Mucosa of descending colon (tissue), 3 donors: ENCODE measurements around the gene NF1. TPM values are rescaled to one million over a fixed set of nuclear protein-coding genes. Genes with fewer than 3 reads are reported as not detected.

Experiments
- ATAC-seq: fragments of 200-7000 bp; cut with Tn5 transposase; one replicate; pipeline ENCODE4 v1.9.1; 2020; ENCODE audit warnings: mild to moderate bottlenecking, moderate library complexity
- DNase-seq, 3 donors: peaks; one replicate each; pipeline ENCODE4 v3.0.0-alpha.2; 2020
- H3K36me3 ChIP-seq: fragments of 200-600 bp; one replicate; pipeline ENCODE4 v1.8.0; 2021; ENCODE audit warnings: low read depth, mild to moderate bottlenecking
- H3K4me1 ChIP-seq: fragments of 200-600 bp; one replicate; pipeline ENCODE4 v1.8.0; 2021; ENCODE audit warnings: low read depth, mild to moderate bottlenecking
- H3K4me3 ChIP-seq: fragments of 200-600 bp; one replicate; pipeline ENCODE4 v1.8.0; 2021; ENCODE audit warnings: mild to moderate bottlenecking
- H3K9me3 ChIP-seq: fragments of 200-600 bp; one replicate; pipeline ENCODE4 v1.8.0; 2021; ENCODE audit warnings: mild to moderate bottlenecking
- intact Hi-C, 2 donors: fragments of 100-400 bp; cut with DNase I in 1 of 2; cut with micrococcal nuclease in 1 of 2; formaldehyde crosslinking; loops; one replicate each; pipeline versions ENCODE4 v1.11.0 to v1.11.1; 2022; cut with DNase I, micrococcal nuclease
- total RNA-seq, 3 donors: library from RNA; stranded (reverse); fragmentation: NEBNext Ultra II Directional in 2 of 3; extraction: Animal tissue kit (Norgen Biotek cat#: 25700) in 2 of 3; gene quantifications; one replicate each; pipeline versions ENCODE4 v1.2.1 to v1.2.4, GENCODE V29; 2021 to 2023
- TF ChIP-seq, protein P1 (sequence below): fragments of 200-600 bp; IDR thresholded peaks from one replicate; pipeline ENCODE4 v1.8.0; 2022; ENCODE audit warnings: antibody characterized with exemption, mild to moderate bottlenecking
- donor health status: DM: no; HTN: no; CAD: no; lungs with moderate emphysema.
- donor health status: DM: no; HTN: no; CAD: no.
- donor health status: DM: no; HTN: yes; CAD: no.

The NF1 gene
- total RNA-seq, 3 donors from 2014 or later = 51.9 to 67.6 (median 52.4) TPM

DNA sequence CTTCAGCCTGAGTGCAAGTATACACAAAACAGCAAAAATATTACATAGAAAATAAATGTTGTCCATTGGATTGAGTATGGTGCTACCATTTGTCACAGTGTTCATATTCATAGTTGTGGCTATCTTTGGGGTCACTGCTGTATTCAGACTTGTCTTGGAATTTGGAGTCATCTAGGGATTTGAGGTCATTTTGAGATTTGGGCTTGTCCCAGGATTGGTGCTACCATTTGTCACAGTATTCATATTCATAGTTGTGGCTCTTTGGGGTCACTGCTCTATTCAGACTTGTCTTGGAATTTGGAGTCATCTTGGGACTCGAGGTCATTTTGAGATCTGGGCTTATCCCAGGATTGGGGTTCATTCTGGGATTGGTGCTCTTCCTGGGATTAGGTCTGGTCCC lies 177.5 kb downstream of the NF1 start:
- Histone ChIP-seq H3K4me1 (no peaks in the 10 kb centered on the region), H3K4me3 (no peak overlapping the region), H3K9me3 (no peaks in the 10 kb centered on the region), H3K36me3 (no peaks in the 10 kb centered on the region)
- TF ChIP-seq, protein P1, sequence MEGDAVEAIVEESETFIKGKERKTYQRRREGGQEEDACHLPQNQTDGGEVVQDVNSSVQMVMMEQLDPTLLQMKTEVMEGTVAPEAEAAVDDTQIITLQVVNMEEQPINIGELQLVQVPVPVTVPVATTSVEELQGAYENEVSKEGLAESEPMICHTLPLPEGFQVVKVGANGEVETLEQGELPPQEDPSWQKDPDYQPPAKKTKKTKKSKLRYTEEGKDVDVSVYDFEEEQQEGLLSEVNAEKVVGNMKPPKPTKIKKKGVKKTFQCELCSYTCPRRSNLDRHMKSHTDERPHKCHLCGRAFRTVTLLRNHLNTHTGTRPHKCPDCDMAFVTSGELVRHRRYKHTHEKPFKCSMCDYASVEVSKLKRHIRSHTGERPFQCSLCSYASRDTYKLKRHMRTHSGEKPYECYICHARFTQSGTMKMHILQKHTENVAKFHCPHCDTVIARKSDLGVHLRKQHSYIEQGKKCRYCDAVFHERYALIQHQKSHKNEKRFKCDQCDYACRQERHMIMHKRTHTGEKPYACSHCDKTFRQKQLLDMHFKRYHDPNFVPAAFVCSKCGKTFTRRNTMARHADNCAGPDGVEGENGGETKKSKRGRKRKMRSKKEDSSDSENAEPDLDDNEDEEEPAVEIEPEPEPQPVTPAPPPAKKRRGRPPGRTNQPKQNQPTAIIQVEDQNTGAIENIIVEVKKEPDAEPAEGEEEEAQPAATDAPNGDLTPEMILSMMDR = no peak
- DNase-seq (no peak), ATAC-seq (no peak)
- intact Hi-C loops = no loop called here

GRCh38 chr17:31272803-31273202 lies 178.0 kb downstream of the NF1 start:
- ATAC-seq = no peak

GRCh38 chr17:31273516-31273915 lies 178.7 kb downstream of the NF1 start:
- intact Hi-C loops = no loop called here
- ATAC-seq = no peak
- no peaks in the 10 kb centered on the region for H3K9me3 ChIP-seq
- TF ChIP-seq, protein P1 = no peak
- no peaks in the 10 kb centered on the region for H3K36me3 ChIP-seq
- DNase-seq = no peak
- H3K4me3 ChIP-seq = no peak overlapping the region
- no peaks in the 10 kb centered on the region for H3K4me1 ChIP-seq

More at GRCh38 chr17:31272803-31273202, 178.0 kb downstream of the NF1 start:
- no peak for DNase-seq
- H3K9me3 ChIP-seq = no peaks in the 10 kb centered on the region
- TF ChIP-seq, protein P1 = no peak
- intact Hi-C loops = no loop called here
- no peaks in the 10 kb centered on the region for H3K4me1 ChIP-seq
- H3K4me3 ChIP-seq = no peak overlapping the region
- H3K36me3 ChIP-seq = no peaks in the 10 kb centered on the region

DNA sequence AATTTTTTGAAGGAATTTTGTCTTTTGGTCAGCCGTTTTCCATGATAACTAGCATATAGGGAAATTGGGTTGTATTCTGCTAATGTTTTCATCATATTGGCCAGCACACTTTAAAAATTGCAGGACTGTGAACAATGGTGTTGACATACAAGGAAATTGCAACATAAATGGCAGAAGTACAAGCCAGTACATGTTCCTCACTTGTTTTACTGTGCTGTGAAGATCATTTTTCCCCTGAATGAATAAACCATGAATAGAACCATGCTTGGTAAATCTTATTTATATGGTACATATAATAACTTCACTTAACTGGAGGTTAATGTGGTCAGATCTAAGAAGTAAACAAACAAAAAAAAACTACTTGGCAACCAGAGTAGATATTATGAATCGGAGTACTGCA lies 179.5 kb downstream of the NF1 start:
- DNase-seq (no peak), ATAC-seq (peak; percentile 45)
- Histone ChIP-seq H3K4me1 (no peaks in the 10 kb centered on the region), H3K9me3 (no peaks in the 10 kb centered on the region), H3K4me3 (no peak overlapping the region), H3K36me3 (no peaks in the 10 kb centered on the region)
- TF ChIP-seq, protein P1 = no peak
- intact Hi-C loops = no loop called here

GRCh38 chr17:31275116-31275515 lies 180.3 kb downstream of the NF1 start:
- ATAC-seq (no peak), DNase-seq (no peak)
- no peak overlapping the region for H3K4me3 ChIP-seq
- no peaks in the 10 kb centered on the region for H3K9me3 ChIP-seq
- no peaks in the 10 kb centered on the region for H3K36me3 ChIP-seq
- TF ChIP-seq, protein P1 = no peak
- no peaks in the 10 kb centered on the region for H3K4me1 ChIP-seq
- intact Hi-C loops = no loop called here

- Histone ChIP-seq H3K4me3 (no peak overlapping the region), H3K36me3 (no peaks in the 10 kb centered on the region), H3K9me3 (no peaks in the 10 kb centered on the region), H3K4me1 (no peaks in the 10 kb centered on the region)
- TF ChIP-seq, protein P1 = no peak
- ATAC-seq (no peak), DNase-seq (no peak)
- intact Hi-C loops = no loop called here
Measured at GRCh38 chr17:31279401-31279800, 184.6 kb downstream of the NF1 start.
